ENCODE measurements around the gene FAM47E. TPM values are rescaled to one million over a fixed set of nuclear protein-coding genes. Genes with fewer than 3 reads are reported as not detected.

FAM47E gene
- total RNA-seq, 1 donor from 2014 or later = 0.26 TPM

- Histone ChIP-seq H3K4me3 (ENCODE audit: low read depth, low read length) (no peak overlapping the region), H3K36me3 (ENCODE audit: control insufficient read depth, insufficient read depth, low read length) (no peaks in the 10 kb centered on the region), H3K27me3 (ENCODE audit: control insufficient read depth, insufficient read depth, low read length) (no peaks in the 10 kb centered on the region)
- no peak for TF ChIP-seq CTCF (IDR thresholded peaks at IDR 0.05; ENCODE audit: insufficient read depth, low read length, severe bottlenecking)
- DNase-seq (ENCODE audit: low read depth) (no peak), FAIRE-seq (peak; percentile 43)
Observed at GRCh38 chr4:76310683-76311082, 59.2 kb downstream of the FAM47E start.

GRCh38 chr4:76311896-76312331, 60.4 kb downstream of the FAM47E start:
- no peaks in the 10 kb centered on the region for H3K27me3 ChIP-seq (ENCODE audit: control insufficient read depth, insufficient read depth, low read length)
- no peaks in the 10 kb centered on the region for H3K36me3 ChIP-seq (ENCODE audit: control insufficient read depth, insufficient read depth, low read length)
- no peak for DNase-seq (ENCODE audit: low read depth)
- no peak for FAIRE-seq
- TF ChIP-seq CTCF (IDR thresholded peaks at IDR 0.05; ENCODE audit: insufficient read depth, low read length, severe bottlenecking) = no peak
- H3K4me3 ChIP-seq (ENCODE audit: low read depth, low read length) = no peak overlapping the region

- H3K4me3 ChIP-seq (ENCODE audit: low read depth, low read length) = no peak overlapping the region
- no peaks in the 10 kb centered on the region for H3K27me3 ChIP-seq (ENCODE audit: control insufficient read depth, insufficient read depth, low read length)
- TF ChIP-seq CTCF (IDR thresholded peaks at IDR 0.05; ENCODE audit: insufficient read depth, low read length, severe bottlenecking) = no peak
- FAIRE-seq (no peak), DNase-seq (ENCODE audit: low read depth) (no peak)
- H3K36me3 ChIP-seq (ENCODE audit: control insufficient read depth, insufficient read depth, low read length) = no peaks in the 10 kb centered on the region
Observed at GRCh38 chr4:76312457-76312856, 60.9 kb downstream of the FAM47E start.

- no peak for TF ChIP-seq CTCF (IDR thresholded peaks at IDR 0.05; ENCODE audit: insufficient read depth, low read length, severe bottlenecking)
- no peaks in the 10 kb centered on the region for H3K36me3 ChIP-seq (ENCODE audit: control insufficient read depth, insufficient read depth, low read length)
- H3K27me3 ChIP-seq (ENCODE audit: control insufficient read depth, insufficient read depth, low read length) = no peaks in the 10 kb centered on the region
- H3K4me3 ChIP-seq (ENCODE audit: low read depth, low read length) = no peak overlapping the region
- no peak for FAIRE-seq
- no peak for DNase-seq (ENCODE audit: low read depth)
Observed at GRCh38 chr4:76313547-76313946, 62.0 kb downstream of the FAM47E start.

GRCh38 chr4:76315267-76315918, 63.9 kb downstream of the FAM47E start:
- peak; percentile 40 for FAIRE-seq
- Histone ChIP-seq H3K36me3 (ENCODE audit: control insufficient read depth, insufficient read depth, low read length) (no peaks in the 10 kb centered on the region), H3K27me3 (ENCODE audit: control insufficient read depth, insufficient read depth, low read length) (no peaks in the 10 kb centered on the region), H3K4me3 (ENCODE audit: low read depth, low read length) (no peak overlapping the region)
- no peak for TF ChIP-seq CTCF (IDR thresholded peaks at IDR 0.05; ENCODE audit: insufficient read depth, low read length, severe bottlenecking)
- DNase-seq (ENCODE audit: low read depth) = no peak

- DNase-seq (ENCODE audit: low read depth) = no peak
- no peak for FAIRE-seq
- Histone ChIP-seq H3K36me3 (ENCODE audit: control insufficient read depth, insufficient read depth, low read length) (no peaks in the 10 kb centered on the region), H3K4me3 (ENCODE audit: low read depth, low read length) (no peak overlapping the region), H3K27me3 (ENCODE audit: control insufficient read depth, insufficient read depth, low read length) (no peaks in the 10 kb centered on the region)
- TF ChIP-seq CTCF (IDR thresholded peaks at IDR 0.05; ENCODE audit: insufficient read depth, low read length, severe bottlenecking) = no peak
Observed at GRCh38 chr4:76316131-76316530, 64.6 kb downstream of the FAM47E start.
